ENCODE data around the gene DMTF1. TPM values are rescaled to one million over a fixed set of nuclear protein-coding genes. Genes with fewer than 3 reads are reported as not detected.
A peak's percentile ranks its signal among the peaks of the same experiment; 100 is the strongest.

The DMTF1 gene
- total and polyA plus RNA-seq, 2 experiments from 2014 or later = 44.6 to 68.7 TPM

DNA sequence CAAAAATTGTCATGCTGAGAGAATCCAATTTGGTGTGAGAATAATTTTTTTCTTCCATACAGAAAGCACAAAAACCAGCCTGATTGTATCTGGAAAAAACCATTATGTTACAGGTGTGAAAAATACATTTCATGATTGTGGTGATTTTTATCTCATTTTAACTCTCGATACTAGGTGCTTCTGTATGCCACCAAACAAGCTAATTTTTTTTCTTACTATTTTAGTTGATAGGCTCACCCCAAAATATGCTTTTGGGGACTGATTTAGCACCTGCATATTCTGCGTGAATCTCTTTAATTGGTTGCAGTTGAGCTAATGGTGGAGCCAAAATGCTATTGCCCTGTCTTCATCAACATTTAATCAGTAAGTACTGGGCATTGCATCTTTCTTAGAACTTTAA lies 1.9 kb downstream of the DMTF1 start:
- TF ChIP-seq, protein P1, sequence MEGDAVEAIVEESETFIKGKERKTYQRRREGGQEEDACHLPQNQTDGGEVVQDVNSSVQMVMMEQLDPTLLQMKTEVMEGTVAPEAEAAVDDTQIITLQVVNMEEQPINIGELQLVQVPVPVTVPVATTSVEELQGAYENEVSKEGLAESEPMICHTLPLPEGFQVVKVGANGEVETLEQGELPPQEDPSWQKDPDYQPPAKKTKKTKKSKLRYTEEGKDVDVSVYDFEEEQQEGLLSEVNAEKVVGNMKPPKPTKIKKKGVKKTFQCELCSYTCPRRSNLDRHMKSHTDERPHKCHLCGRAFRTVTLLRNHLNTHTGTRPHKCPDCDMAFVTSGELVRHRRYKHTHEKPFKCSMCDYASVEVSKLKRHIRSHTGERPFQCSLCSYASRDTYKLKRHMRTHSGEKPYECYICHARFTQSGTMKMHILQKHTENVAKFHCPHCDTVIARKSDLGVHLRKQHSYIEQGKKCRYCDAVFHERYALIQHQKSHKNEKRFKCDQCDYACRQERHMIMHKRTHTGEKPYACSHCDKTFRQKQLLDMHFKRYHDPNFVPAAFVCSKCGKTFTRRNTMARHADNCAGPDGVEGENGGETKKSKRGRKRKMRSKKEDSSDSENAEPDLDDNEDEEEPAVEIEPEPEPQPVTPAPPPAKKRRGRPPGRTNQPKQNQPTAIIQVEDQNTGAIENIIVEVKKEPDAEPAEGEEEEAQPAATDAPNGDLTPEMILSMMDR (IDR thresholded peaks at IDR 0.05; ENCODE audit: low read depth, low read length) = no peak
- no peaks in the 10 kb centered on the region for H3K27me3 ChIP-seq

DNA sequence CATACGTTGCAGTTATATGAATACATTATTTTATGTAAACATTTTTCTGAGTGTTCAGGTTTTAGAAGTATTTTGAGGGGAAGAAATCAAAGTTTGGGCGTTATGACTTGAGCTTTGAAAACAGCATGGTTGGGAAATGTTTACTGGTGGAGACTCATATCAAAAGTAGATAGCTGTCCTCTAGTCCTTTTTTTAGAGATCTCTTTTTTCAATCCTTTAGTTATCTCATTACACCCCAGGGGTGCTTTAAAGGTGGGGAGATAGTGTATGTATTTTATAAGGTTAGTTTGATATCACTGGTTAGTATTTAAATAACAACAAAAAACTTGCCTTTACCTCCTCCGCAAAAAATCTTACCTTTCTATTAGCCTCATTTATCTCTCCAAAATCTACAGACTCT lies 2.3 kb downstream of the DMTF1 start:
- peaks cover 31% of the 10 kb centered on the region for H3K4me1 ChIP-seq (ENCODE audit: low read depth)
- H3K9me3 ChIP-seq (ENCODE audit: low read depth) = no peaks in the 10 kb centered on the region
- peak overlapping the region; percentile 84 for H3K4me3 ChIP-seq
- peak overlapping the region; percentile 98 for H3K27ac ChIP-seq
- TF ChIP-seq, protein P1 (IDR thresholded peaks at IDR 0.05; ENCODE audit: low read depth, low read length) = no peak
- DNase-seq (ENCODE audit: low read depth in 1 of 2, low spot score in 1 of 2) = no peak
- H3K36me3 ChIP-seq = no peaks in the 10 kb centered on the region
- no peaks in the 10 kb centered on the region for H3K27me3 ChIP-seq

More for the DNA sequence above, 1.9 kb downstream of the DMTF1 start:
- Histone ChIP-seq H3K9me3 (ENCODE audit: low read depth) (no peaks in the 10 kb centered on the region), H3K36me3 (no peaks in the 10 kb centered on the region), H3K4me3 (peak overlapping the region; percentile 84), H3K4me1 (ENCODE audit: low read depth) (peaks cover 31% of the 10 kb centered on the region), H3K27ac (peak overlapping the region; percentile 98)
- no peak for DNase-seq (ENCODE audit: low read depth in 1 of 2, low spot score in 1 of 2)

DNA sequence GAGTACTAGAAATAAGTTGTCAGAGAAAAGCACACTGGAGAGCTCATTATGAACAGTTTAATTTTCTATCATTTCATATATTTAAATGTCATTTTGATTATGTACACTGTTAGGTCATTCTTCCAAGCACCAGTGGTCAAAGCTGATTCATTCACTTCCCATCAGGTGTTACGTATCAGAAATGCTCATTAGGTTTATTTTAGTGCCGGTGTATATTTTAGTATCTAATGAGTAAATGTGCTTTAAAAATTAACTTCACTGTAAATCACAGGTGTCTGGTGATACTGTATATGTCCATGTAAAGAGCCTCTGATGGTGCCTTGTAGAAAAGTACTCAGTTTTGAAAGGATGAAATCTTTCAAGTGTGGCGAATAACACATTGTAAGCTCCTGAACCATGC lies 3.5 kb downstream of the DMTF1 start:
- Histone ChIP-seq H3K4me3 (no peak overlapping the region), H3K27ac (no peak overlapping the region), H3K9me3 (ENCODE audit: low read depth) (no peaks in the 10 kb centered on the region), H3K27me3 (no peaks in the 10 kb centered on the region), H3K4me1 (ENCODE audit: low read depth) (peaks cover 31% of the 10 kb centered on the region), H3K36me3 (no peaks in the 10 kb centered on the region)
- no peak for DNase-seq (ENCODE audit: low read depth in 1 of 2, low spot score in 1 of 2)
- TF ChIP-seq, protein P1 (IDR thresholded peaks at IDR 0.05; ENCODE audit: low read depth, low read length) = no peak

DNA sequence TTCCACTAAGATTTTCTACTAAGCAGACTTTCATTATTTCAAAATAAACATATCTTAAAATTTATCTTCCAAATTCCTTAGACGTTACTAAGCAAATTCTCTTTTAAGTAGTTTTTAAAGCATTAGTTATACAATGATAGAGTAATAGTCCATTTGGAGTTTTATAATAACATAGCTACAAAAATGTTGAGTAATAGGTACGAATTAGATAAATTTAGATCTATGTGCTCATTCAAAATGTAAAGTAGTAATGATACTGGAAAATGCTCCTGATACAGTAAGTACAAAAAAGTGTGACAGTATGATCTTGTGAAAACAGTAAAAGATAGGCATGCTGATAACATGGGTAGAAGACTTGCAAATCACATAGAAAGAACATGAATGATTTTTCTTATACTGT lies 4.5 kb downstream of the DMTF1 start:
- H3K4me1 ChIP-seq (ENCODE audit: low read depth) = peaks cover 24% of the 10 kb centered on the region
- no peaks in the 10 kb centered on the region for H3K36me3 ChIP-seq
- no peak for DNase-seq (ENCODE audit: low read depth in 1 of 2, low spot score in 1 of 2)

DNA sequence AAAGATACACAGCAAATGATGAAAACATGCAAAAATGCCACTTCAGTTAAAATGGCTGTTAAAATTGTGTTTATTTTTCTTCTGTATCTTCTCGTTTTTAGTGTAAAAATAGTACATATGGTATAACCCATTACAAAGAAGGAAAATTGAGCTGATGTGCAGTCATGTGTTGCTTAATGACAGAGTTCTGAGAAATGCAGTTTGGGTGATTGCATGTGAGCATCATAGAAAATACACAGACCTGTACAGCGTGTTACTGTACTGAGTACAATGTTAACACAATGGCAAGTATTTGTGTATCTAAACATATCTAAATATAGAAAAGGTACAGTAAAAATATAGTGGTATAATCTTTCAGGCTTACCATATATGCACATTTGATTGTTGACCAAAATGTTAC lies 7.3 kb downstream of the DMTF1 start:
- peaks cover 8% of the 10 kb centered on the region for H3K36me3 ChIP-seq
- no peak for DNase-seq (ENCODE audit: low read depth in 1 of 2, low spot score in 1 of 2)
- H3K9me3 ChIP-seq (ENCODE audit: low read depth) = no peaks in the 10 kb centered on the region
- no peak overlapping the region for H3K27ac ChIP-seq
- TF ChIP-seq, protein P1 (IDR thresholded peaks at IDR 0.05; ENCODE audit: low read depth, low read length) = no peak
- H3K4me1 ChIP-seq (ENCODE audit: low read depth) = peaks cover 19% of the 10 kb centered on the region
- no peaks in the 10 kb centered on the region for H3K27me3 ChIP-seq
- H3K4me3 ChIP-seq = no peak overlapping the region

More for the DNA sequence above, 4.5 kb downstream of the DMTF1 start:
- Histone ChIP-seq H3K9me3 (ENCODE audit: low read depth) (no peaks in the 10 kb centered on the region), H3K27ac (no peak overlapping the region), H3K4me3 (no peak overlapping the region), H3K27me3 (no peaks in the 10 kb centered on the region)
- TF ChIP-seq, protein P1 (IDR thresholded peaks at IDR 0.05; ENCODE audit: low read depth, low read length) = no peak

DNA sequence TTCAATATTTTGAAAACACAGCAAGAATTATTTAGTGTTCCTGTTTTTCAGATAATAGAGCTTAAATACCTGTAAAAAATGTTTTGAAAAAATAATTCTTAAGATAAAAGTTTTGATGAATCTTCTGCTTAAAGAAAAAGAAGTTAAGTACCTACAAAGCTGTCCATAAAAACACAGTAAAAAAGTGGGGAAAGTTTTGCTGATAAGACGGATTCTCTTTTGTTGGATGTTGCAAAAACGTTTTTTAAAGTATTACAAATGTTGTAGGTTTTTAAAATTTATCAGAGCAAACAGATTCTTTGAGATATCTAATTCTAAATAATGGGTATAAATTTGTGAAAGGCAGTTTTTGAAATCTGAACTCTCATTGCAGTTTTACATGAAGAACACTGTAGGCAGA lies 12.2 kb downstream of the DMTF1 start:
- H3K9me3 ChIP-seq (ENCODE audit: low read depth) = no peaks in the 10 kb centered on the region
- no peak for DNase-seq (ENCODE audit: low read depth in 1 of 2, low spot score in 1 of 2)
- H3K27ac ChIP-seq = no peak overlapping the region
- H3K4me1 ChIP-seq (ENCODE audit: low read depth) = no peaks in the 10 kb centered on the region
- H3K27me3 ChIP-seq = no peaks in the 10 kb centered on the region
- H3K36me3 ChIP-seq = peaks cover 57% of the 10 kb centered on the region
- no peak overlapping the region for H3K4me3 ChIP-seq
- TF ChIP-seq, protein P1 (IDR thresholded peaks at IDR 0.05; ENCODE audit: low read depth, low read length) = no peak

Data from cardiac muscle cell (in vitro differentiated cells and primary cell).